Loucy (cell line): Measurements from ENCODE around the gene TNPO3.

Experiments used
- CTCF ChIP-seq: fragments of 200-600 bp; sonication (generic); conservative IDR thresholded peaks from 2 replicates; pipeline ENCODE4 v1.5.1; 2014; ENCODE audit warnings: mild to moderate bottlenecking, antibody characterized with exemption, low read length
- EZH2phosphoT487 ChIP-seq: fragments of 200-600 bp; IDR thresholded peaks from 2 replicates; pipeline ENCODE4 v1.6.1; 2018; ENCODE audit warnings: antibody characterized with exemption, mild to moderate bottlenecking, moderate library complexity, borderline replicate concordance

- TF ChIP-seq EZH2phosphoT487 (no peak), CTCF (no peak)
Observed at GRCh38 chr7:128908750-128909624, 145.9 kb downstream of the TNPO3 start.
